HG03439 (cell line): ENCODE results near the gene SESN1.
"Not testable (repeated sequence)": the region's sequence is repeated elsewhere in the genome, so short reads cannot be mapped to it uniquely, and the experiment has no call there.

Experiments
- ATAC-seq: cut with Tn5 transposase; IDR thresholded peaks from one replicate; pipeline ENCODE4 v1.9.1; 2021; ENCODE audit warnings: mild to moderate bottlenecking, moderate library complexity; ENCODE audit not compliant: unreplicated experiment

SESN1 gene

DNA sequence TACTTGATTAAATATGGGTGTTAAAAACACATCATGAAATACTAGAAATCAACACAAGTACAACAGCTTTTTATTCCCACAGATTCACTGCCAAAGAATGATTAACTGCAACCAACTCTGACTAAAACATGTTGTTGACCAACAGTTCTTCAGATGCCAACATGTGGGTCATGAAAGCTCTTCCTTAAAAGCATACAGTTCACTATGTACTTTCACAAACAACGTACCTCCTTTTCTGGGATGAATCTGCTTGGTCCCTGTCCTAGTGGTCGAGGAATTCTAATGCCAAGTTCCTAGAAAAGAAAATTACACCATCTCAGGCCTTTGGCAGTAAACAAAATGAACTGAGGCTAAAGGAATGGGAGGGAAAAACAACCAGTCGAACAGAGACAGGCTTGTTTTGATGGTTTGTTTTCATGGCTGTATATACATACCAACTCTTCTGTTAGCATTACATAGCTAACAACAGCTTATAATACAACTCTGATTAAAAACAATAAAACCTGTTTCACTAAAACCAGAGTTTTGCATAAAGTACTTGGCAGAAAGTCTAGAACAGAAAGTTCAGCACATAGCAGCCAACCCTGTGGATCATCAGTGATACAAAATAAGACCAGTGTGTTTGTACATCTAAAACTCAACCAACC is 92.5 kb downstream of the SESN1 start:
- no peak for ATAC-seq

DNA sequence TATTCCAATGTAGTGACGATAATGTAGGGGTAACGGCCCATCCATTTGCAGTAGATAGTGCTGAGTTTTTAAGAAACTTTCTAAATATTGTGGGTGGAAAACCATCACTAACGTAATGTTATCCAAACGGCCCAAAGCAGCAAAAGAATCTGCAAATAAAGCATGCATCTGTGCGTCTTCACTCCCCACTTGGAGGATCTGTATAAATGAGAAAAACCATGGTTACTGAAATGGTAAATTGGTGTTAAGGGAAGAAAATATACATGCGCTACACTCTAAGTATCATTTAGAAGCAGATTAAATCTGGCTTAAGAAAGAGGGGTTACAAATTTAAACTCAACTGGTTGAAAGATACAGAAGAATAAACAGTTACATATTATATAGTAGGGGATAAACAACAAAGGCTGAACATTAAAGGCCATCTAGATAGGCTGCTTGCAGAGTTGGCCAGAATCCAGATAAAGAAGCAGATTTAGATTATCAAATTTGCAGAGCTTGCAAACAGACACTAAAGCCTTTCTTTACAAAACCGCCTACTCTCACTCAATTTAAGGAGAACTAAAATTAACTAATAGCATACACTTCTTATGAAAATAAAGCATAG is 93.3 kb downstream of the SESN1 start:
- no peak for ATAC-seq

GRCh38 chr6:109000289-109000688 is 94.4 kb downstream of the SESN1 start:
- ATAC-seq, result no peak

DNA sequence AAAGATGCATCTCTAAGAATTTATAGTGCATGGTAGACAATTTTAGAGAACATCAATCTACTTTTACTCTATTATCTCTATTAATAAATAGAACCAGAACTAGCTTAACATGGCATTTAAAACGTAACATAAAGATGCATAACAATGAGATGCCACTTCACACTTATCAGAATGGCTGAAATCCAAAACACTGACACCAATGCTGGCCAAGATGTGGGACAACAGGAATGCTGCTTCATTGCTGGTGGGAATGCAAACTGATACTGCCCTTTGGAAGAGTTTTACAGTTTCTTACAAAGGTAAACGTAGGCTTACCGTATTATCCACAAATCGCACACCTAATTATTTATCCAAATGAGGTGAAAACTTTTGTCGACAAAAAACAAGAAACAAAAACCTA is 95.2 kb downstream of the SESN1 start:
- ATAC-seq, result no peak

- no peak for ATAC-seq
Observed at GRCh38 chr6:108998485-108998884, 96.2 kb downstream of the SESN1 start.

GRCh38 chr6:108996208-108996607 is 98.4 kb downstream of the SESN1 start:
- no peak for ATAC-seq

DNA sequence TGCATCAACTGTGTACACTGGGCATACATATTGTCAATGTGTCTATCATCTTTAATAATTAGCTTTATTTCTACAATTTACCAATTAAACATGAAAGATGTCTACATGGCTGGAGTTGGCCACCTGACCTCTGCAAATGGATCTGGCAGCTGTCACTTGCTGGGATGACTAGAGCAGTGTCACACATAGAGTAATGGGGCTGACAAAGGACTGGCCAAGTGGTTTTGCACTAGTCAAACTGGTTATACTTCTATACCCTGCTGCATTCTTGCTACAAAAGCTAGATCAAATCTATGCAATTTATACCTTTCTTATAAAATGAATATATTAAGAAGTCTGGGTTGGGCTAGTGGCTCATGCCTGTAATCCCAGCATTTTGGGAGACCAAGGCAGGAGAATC is 99.3 kb downstream of the SESN1 start:
- no peak for ATAC-seq

DNA sequence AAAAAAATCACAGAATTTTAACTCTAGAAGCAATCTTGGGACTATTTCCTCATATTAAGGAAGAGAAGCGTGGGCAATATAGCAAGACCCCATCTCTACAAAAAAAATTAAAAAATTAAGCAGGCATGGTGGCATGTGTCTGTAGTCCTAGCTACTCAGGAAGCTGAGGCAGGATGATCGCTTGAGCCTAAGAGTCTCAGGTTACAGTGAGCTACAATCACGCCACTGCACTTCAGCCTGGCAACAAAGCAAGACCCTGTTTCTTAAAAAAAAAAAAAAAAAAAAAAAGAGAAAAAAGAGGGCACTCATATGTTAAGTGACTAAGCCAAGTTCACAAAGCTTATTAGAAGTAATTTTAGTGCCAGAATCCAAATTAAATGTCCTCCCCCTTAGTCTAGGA is 100.8 kb downstream of the SESN1 start:
- no peak for ATAC-seq

- ATAC-seq, result no peak
Observed at GRCh38 chr6:108989700-108990099, 104.9 kb downstream of the SESN1 start.

GRCh38 chr6:108988765-108989164 is 105.9 kb downstream of the SESN1 start:
- ATAC-seq, result no peak

GRCh38 chr6:108988296-108988695 is 106.3 kb downstream of the SESN1 start:
- no peak for ATAC-seq

- no peak for ATAC-seq
Observed at GRCh38 chr6:108987156-108987555, 107.5 kb downstream of the SESN1 start.

GRCh38 chr6:108985301-108985700 is 109.3 kb downstream of the SESN1 start:
- no peak for ATAC-seq

GRCh38 chr6:108983151-108983550 is 111.5 kb downstream of the SESN1 start:
- no peak for ATAC-seq

DNA sequence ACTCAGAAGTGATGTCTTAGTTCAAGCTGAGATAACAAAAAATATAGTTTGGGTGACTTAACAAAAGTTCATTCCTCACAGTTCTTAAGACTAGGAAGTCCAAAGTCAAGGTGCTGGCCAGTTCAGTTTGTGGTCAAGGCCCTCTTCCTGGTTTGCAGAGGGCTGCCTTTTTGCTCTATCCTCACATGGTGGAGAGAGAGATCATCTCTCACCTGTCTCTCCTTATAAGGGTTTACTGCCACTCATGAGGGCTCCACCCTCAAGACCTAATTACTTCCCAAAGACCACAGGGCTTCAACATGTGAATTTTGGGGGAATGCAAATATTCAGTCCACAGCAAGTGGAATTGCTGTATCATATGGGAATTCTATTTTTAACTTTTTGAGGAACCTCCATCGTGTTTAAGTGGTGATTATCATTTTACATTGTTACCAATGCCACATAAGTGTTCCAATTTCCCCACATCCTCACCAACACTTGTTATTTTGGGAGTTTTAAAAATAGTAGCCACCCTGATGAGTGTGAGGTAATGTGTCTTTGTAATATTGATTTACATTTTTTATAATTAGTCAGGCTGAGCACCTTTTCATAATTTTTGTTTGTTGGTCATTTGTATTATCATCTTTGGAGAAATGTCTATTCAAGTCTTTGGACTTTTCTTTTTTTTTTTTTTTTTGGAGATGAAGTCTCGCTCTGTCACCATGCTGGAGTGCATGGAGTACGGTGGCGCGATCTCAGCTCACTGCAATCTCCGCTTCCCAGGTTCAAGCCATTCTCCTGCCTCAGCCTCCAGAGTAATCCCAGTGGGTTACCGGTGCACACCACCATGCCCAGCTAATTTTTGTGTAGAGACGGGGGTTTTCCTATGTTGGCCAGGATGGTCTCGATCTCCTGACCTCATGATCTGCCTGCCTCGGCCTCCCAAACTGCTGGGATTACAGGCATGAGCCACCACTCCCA is 112.2 kb downstream of the SESN1 start:
- no peak for ATAC-seq

GRCh38 chr6:108978638-108979037 is 116.0 kb downstream of the SESN1 start:
- ATAC-seq, result not testable (repeated sequence)

DNA sequence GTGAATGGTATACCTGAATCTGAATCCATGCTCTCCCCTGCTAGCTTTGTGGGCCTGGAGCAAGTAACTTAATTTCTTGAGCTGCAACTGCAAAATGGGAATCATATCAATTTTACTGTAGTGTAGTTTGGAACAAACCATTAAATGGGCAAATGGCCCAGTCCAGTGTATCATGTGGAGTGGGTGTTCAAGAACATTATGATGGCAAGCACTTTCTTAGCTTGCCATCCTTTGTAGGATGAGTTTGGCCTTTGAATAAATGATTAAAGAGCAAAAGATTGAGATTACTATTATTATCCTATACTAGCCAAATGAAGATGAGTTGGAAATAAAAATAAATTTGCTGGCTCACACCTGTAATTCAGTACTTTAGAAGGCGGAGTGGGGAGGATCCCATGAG is 120.4 kb downstream of the SESN1 start:
- ATAC-seq, result no peak

DNA sequence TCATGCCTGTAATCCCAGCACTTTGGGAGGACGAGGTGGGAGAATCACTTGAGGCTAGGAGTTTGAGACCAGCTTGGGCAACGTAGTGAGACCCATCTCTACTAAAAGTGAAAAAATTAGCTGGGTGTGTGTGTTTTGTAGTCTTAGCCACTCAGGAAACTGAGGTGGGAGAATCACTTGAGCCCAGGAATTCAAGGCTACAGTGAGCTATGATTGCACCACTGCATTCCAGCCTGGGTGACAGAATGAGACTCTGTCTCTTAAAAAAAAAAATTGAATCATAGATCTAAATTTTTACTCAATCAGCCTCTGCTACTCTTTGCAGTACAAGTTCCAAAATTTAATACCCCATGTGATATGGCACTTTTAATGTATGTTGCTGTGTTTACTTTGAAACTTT is 124.9 kb downstream of the SESN1 start:
- ATAC-seq, result no peak

- no peak for ATAC-seq
Observed at GRCh38 chr6:108968325-108969316, 126.0 kb downstream of the SESN1 start.

- no peak for ATAC-seq
Observed at GRCh38 chr6:108966855-108967755, 127.5 kb downstream of the SESN1 start.
